Measurements from ENCODE around the gene BANP.

BANP gene

DNA sequence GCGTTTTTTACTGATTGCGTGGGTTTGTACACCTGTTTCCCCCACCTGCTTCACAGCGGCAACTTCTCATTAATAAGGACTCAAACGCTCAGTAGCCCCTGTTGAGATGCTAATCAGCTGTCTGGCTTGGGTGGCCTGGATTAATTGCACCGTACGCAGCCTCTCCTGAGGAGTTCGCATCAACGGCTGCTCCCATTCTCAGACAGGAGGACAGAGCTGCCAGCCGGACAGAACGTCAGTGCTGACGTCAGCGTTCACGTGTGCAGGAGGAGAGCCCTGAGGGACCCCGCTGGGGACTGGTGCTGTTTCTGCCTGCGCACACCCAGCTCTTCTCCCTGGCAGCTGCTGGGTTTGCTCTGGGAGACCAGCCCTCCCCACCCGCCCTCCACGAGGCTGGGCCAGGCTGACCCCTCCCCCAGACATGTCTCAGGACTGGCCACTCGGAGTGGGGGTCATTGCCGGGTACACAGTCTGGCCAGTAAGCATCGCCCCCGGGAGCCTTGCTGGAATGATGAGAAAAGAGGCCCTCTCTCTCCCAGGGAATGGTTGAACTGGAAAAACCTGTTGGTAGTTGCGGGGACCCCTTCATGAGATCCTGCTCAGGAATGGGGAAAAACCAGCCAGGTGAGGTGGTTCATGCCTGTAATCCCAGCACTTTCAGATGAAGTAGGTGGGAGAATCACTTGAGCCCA lies 5.7 kb upstream of the BANP start (continued):
- TF ChIP-seq, protein P1, sequence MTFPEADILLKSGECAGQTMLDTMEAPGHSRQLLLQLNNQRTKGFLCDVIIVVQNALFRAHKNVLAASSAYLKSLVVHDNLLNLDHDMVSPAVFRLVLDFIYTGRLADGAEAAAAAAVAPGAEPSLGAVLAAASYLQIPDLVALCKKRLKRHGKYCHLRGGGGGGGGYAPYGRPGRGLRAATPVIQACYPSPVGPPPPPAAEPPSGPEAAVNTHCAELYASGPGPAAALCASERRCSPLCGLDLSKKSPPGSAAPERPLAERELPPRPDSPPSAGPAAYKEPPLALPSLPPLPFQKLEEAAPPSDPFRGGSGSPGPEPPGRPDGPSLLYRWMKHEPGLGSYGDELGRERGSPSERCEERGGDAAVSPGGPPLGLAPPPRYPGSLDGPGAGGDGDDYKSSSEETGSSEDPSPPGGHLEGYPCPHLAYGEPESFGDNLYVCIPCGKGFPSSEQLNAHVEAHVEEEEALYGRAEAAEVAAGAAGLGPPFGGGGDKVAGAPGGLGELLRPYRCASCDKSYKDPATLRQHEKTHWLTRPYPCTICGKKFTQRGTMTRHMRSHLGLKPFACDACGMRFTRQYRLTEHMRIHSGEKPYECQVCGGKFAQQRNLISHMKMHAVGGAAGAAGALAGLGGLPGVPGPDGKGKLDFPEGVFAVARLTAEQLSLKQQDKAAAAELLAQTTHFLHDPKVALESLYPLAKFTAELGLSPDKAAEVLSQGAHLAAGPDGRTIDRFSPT (tag by site-specific recombination; IDR thresholded peaks at IDR 0.05) = no peak
- TF ChIP-seq ZNF791 (tag by site-specific recombination; IDR thresholded peaks at IDR 0.05) (no peak), ZNF335 (tag by site-specific recombination; conservative IDR thresholded peaks at IDR 0.05) (peak; percentile 62), KLF16 (tag by site-specific recombination; IDR thresholded peaks at IDR 0.05) (no peak), ZBTB21 (tag by site-specific recombination; IDR thresholded peaks at IDR 0.05) (peak; percentile 76; the same call in 1 of the 2 replicates), ZNF501 (tag by site-specific recombination; IDR thresholded peaks at IDR 0.05) (no peak), SP3 (tag by site-specific recombination; IDR thresholded peaks at IDR 0.05) (peak; percentile 13; the same call in 1 of the 2 replicates), ZNF830 (tag by site-specific recombination; IDR thresholded peaks at IDR 0.05; ENCODE audit: low read depth) (no peak), GLI2 (tag by site-specific recombination; IDR thresholded peaks at IDR 0.05; ENCODE audit: borderline replicate concordance, low read depth) (no peak), SP7 (tag by site-specific recombination; IDR thresholded peaks at IDR 0.05) (peak; percentile 45; the same call in 1 of the 2 replicates), KLF8 (tag by site-specific recombination; IDR thresholded peaks at IDR 0.05) (no peak), KLF1 (tag by site-specific recombination; IDR thresholded peaks at IDR 0.05) (no peak), ZNF530 (tag by site-specific recombination; IDR thresholded peaks at IDR 0.05; ENCODE audit: low read depth) (no peak), ZNF391 (tag by site-specific recombination; IDR thresholded peaks at IDR 0.05; ENCODE audit: borderline replicate concordance, low read depth) (no peak), HOXA7 (CRISPR knock-in tag; IDR thresholded peaks at IDR 0.05; ENCODE audit: borderline replicate concordance) (no peak), ZNF433 (tag by site-specific recombination; IDR thresholded peaks at IDR 0.05; ENCODE audit: low read depth) (no peak), ZNF785 (tag by site-specific recombination; IDR thresholded peaks at IDR 0.05) (no peak), ZSCAN30 (tag by site-specific recombination; IDR thresholded peaks at IDR 0.05) (no peak), ZNF561 (tag by site-specific recombination; IDR thresholded peaks at IDR 0.05; ENCODE audit: borderline replicate concordance) (no peak), SALL2 (tag by site-specific recombination; IDR thresholded peaks at IDR 0.05; ENCODE audit: borderline replicate concordance) (no peak), ZNF121 (tag by site-specific recombination; IDR thresholded peaks at IDR 0.05) (no peak), ZNF169 (tag by site-specific recombination; IDR thresholded peaks at IDR 0.05) (no peak), ZNF248 (tag by site-specific recombination; IDR thresholded peaks at IDR 0.05) (no peak), ZNF670 (tag by site-specific recombination; IDR thresholded peaks at IDR 0.05; ENCODE audit: low read depth) (no peak), ZNF521 (tag by site-specific recombination; IDR thresholded peaks at IDR 0.05) (no peak), ZNF37A (tag by site-specific recombination; IDR thresholded peaks at IDR 0.05) (no peak), ZNF350 (tag by site-specific recombination; IDR thresholded peaks at IDR 0.05) (no peak), ZNF221 (tag by site-specific recombination; IDR thresholded peaks at IDR 0.05; ENCODE audit: borderline replicate concordance) (no peak), ZNF214 (tag by site-specific recombination; IDR thresholded peaks at IDR 0.05; ENCODE audit: borderline replicate concordance) (no peak)
- TF ChIP-seq, protein P2, sequence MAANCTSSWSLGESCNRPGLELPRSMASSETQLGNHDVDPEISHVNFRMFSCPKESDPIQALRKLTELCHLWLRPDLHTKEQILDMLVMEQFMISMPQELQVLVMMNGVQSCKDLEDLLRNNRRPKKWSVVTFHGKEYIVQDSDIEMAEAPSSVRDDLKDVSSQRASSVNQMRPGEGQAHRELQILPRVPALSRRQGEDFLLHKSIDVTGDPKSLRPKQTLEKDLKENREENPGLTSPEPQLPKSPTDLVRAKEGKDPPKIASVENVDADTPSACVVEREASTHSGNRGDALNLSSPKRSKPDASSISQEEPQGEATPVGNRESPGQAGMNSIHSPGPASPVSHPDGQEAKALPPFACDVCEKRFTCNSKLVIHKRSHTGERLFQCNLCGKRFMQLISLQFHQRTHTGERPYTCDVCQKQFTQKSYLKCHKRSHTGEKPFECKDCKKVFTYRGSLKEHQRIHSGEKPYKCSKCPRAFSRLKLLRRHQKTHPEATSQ (tag by site-specific recombination; IDR thresholded peaks at IDR 0.05) = no peak
- TF ChIP-seq, protein P3, sequence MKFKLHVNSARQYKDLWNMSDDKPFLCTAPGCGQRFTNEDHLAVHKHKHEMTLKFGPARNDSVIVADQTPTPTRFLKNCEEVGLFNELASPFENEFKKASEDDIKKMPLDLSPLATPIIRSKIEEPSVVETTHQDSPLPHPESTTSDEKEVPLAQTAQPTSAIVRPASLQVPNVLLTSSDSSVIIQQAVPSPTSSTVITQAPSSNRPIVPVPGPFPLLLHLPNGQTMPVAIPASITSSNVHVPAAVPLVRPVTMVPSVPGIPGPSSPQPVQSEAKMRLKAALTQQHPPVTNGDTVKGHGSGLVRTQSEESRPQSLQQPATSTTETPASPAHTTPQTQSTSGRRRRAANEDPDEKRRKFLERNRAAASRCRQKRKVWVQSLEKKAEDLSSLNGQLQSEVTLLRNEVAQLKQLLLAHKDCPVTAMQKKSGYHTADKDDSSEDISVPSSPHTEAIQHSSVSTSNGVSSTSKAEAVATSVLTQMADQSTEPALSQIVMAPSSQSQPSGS (tag by site-specific recombination; IDR thresholded peaks at IDR 0.05; ENCODE audit: low read depth) = peak; percentile 85
- TF ChIP-seq, protein P4, sequence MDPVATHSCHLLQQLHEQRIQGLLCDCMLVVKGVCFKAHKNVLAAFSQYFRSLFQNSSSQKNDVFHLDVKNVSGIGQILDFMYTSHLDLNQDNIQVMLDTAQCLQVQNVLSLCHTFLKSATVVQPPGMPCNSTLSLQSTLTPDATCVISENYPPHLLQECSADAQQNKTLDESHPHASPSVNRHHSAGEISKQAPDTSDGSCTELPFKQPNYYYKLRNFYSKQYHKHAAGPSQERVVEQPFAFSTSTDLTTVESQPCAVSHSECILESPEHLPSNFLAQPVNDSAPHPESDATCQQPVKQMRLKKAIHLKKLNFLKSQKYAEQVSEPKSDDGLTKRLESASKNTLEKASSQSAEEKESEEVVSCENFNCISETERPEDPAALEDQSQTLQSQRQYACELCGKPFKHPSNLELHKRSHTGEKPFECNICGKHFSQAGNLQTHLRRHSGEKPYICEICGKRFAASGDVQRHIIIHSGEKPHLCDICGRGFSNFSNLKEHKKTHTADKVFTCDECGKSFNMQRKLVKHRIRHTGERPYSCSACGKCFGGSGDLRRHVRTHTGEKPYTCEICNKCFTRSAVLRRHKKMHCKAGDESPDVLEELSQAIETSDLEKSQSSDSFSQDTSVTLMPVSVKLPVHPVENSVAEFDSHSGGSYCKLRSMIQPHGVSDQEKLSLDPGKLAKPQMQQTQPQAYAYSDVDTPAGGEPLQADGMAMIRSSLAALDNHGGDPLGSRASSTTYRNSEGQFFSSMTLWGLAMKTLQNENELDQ (tag by site-specific recombination; IDR thresholded peaks at IDR 0.05; ENCODE audit: low read depth) = no peak
- TF ChIP-seq, protein P5, sequence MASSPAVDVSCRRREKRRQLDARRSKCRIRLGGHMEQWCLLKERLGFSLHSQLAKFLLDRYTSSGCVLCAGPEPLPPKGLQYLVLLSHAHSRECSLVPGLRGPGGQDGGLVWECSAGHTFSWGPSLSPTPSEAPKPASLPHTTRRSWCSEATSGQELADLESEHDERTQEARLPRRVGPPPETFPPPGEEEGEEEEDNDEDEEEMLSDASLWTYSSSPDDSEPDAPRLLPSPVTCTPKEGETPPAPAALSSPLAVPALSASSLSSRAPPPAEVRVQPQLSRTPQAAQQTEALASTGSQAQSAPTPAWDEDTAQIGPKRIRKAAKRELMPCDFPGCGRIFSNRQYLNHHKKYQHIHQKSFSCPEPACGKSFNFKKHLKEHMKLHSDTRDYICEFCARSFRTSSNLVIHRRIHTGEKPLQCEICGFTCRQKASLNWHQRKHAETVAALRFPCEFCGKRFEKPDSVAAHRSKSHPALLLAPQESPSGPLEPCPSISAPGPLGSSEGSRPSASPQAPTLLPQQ (tag by site-specific recombination; IDR thresholded peaks at IDR 0.05) = no peak
